Embryonic facial prominence (tissue), 1 donor: ENCODE measurements around the gene NFIC.
"Not testable (repeated sequence)": the region's sequence is repeated elsewhere in the genome, so short reads cannot be mapped to it uniquely, and the experiment has no call there.

Source experiments
- DNase-seq: peaks from one replicate; pipeline ENCODE4 v3.0.0-alpha.2; 2016; ENCODE audit errors: extremely low spot score

Gene NFIC

DNA sequence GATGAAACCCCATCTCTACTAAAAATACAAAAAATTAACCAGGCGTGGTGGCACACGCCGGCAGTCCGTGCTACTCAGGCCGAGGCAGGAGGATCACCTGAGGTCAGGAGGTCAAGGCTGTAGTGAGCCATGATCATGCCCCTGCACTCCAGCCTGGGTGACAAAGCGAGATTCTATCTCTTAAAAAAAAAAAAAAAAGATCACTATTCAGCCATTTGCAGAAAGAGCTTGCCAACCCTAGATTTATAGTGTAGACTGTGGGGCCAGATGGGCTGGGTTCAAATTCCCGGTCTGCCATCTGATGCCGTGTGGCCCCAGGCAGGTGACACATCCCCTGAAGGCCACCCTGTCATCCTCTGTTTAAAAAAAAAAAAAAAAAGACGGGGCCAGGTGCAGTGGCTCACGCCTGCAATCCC is 85.1 kb downstream of the NFIC start:
- DNase-seq = no peak

- no peak for DNase-seq
Measured at GRCh38 chr19:3452171-3452941, 86.0 kb downstream of the NFIC start.

GRCh38 chr19:3452942-3453214 is 86.5 kb downstream of the NFIC start:
- not testable (repeated sequence) for DNase-seq

- DNase-seq = no peak
Measured at GRCh38 chr19:3453840-3454239, 87.5 kb downstream of the NFIC start.

DNA sequence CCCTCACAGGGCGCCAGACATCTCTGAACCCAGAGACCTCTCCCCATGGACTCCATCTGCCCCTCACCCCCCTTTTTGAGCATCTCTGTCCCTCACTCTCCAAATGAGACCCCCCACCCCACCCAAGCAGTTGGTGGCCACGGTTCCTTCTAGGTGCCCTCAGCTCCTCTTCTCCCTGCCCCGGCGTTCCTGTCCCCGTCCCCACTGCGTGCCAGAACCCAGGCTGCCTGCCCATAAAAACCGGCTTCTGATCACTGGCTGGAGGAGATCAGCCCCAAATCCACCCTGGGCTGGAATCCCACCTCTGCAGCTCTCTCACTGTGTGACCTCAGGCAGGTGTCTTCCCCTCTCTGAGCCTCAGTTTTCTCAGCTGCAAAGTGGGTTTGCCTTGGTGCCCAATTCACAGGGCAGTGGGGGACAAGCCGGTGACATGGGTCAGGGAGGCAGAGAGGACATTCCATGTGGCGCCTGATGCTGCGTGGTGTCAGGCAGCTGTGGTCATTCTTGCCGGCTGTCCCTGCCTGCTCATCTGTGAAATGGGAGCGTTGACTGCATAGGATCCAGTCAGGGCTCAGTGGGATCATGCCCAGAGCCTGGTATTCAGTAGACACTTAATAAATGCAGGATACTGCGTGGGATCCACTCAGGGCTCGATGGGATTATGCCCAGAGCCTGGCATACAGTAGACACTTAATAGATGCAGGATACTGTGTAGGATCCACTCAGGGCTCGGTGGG is 88.4 kb downstream of the NFIC start:
- DNase-seq = no peak

GRCh38 chr19:3455393-3455955 is 89.1 kb downstream of the NFIC start:
- no peak for DNase-seq

DNA sequence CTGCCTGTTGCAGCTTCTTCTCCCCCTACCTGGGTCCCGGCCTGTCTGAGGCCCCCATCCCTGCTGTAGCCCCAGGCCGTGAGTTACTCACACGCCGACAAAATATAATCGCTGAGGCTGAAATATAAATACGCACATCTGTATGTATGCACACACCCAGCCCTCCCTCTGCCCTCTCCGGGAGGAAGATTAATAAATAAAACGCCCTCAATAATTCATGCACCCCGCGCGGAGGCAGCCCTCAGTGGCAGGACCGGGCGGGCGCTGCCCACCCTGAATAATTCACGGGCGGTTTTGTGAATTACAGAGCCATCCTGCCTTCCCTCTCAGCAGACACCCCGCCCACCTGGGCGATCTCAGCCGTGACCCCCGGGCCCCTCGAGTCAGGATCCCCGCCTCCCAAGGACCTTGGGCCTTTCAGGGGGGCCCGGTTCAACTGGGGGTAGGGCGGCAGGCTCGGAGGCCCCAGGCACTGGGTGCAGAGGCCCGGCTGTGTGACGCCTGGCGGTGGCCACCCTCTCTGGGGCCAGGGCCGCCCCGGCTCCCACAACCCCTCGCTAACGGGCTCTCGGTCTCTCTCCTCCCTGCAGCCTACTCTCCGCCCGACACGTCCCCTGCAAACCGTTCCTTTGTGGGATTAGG is 89.7 kb downstream of the NFIC start:
- no peak for DNase-seq

DNA sequence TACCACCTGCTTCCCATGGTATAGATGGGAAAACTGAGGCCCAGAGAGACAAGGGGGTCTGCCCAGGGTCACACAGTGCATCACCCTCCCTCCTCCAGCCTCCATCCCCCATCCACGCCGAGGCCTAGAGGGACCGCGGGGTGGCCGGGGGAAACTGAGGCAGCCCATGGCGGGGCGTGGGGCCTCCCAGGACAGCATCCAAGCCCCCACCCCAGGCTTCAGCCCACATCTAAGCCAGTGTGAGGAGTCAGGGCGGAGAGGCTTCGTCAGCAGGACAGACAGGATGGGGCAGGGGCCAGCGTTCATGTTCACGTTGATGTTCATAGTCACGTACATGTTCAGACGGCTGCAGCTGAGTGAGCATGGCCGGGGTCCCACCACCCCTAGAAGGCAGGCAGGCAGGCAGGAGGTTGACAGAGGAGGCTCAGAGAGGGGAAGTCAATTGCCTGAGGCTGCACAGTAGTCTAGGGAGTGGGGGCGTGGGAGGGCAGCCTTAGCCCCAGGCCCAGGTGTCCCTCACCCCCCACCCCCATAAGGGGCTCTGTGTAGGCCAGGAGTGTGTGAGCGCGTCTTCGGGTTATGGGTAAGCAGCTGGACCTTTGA is 90.6 kb downstream of the NFIC start:
- no peak for DNase-seq

DNA sequence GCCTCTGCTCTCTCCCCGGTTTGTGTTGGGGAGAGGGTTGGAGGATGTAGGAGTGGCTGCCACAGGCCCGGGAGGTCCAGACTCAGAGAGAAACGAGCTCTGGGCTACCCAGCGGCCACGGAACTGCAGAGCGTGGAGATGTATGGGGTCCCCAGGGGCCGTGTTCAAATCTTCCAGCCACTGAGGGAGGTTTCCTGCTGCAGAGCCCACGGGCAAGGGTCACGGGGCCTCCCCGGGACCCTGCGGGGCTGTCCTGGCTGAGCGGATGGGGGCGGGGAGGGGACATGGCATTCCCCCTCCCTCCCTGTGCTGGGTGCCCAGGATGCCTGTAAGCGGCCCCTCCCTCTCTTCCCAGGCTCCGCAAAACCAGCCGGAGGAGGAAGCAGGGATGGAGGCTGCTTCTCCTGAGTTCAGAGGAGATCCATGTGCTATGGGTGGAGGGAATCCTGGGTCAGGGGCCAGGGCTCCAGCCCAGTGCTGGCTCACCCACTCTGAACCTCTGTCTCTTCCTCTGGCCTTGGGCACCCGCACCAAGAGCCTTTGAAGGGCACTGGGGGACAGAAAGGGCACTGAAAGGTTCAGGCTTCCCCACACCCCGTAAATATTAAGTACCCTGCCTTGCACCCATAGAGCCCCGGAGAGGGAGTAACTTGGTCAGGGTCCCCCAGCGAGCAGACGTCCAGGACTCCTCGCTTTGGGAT is 91.3 kb downstream of the NFIC start:
- DNase-seq = no peak

GRCh38 chr19:3458229-3459088 is 92.1 kb downstream of the NFIC start:
- DNase-seq = no peak

- peak; percentile 66 for DNase-seq
Measured at GRCh38 chr19:3459089-3459881, 92.9 kb downstream of the NFIC start.

GRCh38 chr19:3459965-3460582 is 93.7 kb downstream of the NFIC start:
- DNase-seq = no peak

GRCh38 chr19:3462991-3463713 is 96.8 kb downstream of the NFIC start:
- DNase-seq = no peak

DNA sequence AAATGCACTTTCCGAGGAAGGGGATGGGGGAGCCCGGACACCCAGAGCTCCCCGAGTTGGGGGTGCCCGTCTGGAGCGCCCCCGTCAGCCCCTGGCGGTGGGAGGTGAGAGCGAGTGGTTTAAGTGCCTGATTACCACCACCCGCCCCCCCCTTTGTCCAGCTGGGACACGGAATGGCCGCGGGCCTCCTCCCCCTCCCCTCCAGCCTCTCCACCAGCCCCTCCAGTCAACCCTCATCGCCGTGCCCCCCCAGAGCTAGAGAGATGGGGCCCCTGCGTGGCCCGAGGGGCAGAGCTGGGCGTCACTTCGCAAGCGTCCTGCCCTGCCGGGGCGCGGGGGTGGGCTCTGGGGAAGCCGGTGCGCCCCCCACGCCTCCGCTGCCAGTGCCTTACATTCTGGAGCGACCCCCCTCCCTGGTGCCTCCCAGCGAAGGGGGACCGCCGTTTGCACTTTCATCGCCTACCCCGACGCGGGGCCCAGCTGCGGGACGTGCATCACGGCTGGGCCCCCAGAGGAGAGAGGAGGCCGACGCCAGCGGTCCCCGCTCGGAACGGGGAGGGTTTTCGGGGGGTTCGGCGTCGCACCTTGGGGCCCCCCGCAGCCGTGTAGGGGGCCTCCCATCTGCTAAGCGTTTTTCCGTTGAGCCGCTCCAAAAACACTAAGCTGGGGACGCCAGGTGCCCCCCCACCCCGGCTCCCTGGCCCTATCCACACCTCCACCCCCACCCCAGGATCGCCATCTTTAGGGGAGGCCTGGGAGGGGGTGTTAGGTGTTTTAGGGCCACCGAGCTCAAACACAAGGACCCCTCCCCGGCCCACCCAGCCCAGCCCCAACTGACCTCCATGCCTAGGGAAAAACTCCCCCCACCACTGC is 97.6 kb downstream of the NFIC start:
- DNase-seq = no peak

DNA sequence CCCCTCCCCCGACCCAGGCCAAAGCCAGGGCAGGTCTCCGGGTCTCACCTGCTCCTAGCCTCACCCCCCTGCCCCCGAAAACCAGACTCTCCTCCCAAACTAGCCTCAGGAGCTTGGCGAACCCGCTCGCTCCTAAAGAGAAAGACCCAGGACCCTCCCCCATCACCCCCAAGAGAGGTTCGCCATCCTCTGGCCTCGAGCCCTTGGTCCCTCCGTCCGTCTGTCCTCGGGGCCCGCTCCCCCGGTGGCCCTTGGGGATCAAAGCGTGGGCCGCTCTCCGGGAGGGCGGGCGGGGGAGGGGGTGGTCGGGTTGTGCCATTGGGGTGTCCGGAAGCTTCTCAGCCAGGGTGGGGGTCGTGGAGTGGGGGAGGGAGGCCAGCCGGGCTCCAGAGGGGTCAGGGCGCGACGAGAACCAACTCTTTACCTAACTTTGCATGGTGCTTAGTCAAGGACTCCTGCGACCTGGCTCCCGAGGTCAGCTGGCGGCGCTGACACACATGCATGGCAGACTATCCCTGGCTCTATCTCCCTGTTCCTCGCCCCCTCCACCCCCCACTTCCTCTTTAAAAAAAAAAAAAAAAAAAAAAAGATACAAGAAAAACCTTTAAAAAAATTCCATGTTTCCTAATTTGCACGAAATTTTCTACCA is 98.3 kb downstream of the NFIC start:
- no peak for DNase-seq

GRCh38 chr19:3465552-3465951 is 99.2 kb downstream of the NFIC start:
- DNase-seq = no peak

DNA sequence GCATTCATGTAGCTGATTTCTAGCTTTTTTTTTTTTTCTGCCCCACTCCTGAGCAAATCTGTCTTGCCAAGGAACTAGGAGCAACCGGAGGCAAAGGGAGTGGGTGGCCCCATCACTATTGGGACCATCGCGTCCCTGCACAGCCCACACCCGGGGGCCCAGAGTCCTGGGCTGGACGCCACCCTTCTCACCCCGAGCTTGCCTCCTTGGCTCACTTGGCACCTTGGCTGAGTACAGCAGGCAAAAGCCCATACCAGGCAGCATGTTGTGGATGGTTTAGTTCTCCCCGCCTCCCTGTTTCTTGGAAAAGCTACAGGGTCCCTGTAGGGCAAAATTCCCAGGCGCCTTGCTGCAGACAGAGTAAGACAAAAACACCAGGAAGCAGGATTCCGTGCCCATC is 100.3 kb downstream of the NFIC start:
- DNase-seq = no peak
